Neuronal stem cell (in vitro differentiated cells): ENCODE data around the gene RALGAPA2.

ENCODE experiments used
- DNase-seq: peaks from one replicate; pipeline ENCODE4 v3.0.0-alpha.2; 2013; ENCODE audit warnings: low spot score
- H2AFZ ChIP-seq: one replicate; pipeline ENCODE4 v1.6.1; 2013; ENCODE audit warnings: mild to moderate bottlenecking, low read length, inconsistent platforms
- H2AK5ac ChIP-seq: 2 replicates; pipeline ENCODE4 v1.6.1; 2013; ENCODE audit warnings: low read depth, mild to moderate bottlenecking, inconsistent platforms, low read length, moderate library complexity, mixed read lengths
- H2BK120ac ChIP-seq: 2 replicates; pipeline ENCODE4 v1.6.1; 2013; ENCODE audit warnings: low read depth, mild to moderate bottlenecking, inconsistent platforms, low read length, moderate library complexity, mixed read lengths
- H2BK12ac ChIP-seq: one replicate; pipeline ENCODE4 v1.6.1; 2013; ENCODE audit warnings: low read length, inconsistent platforms
- H2BK15ac ChIP-seq: 2 replicates; pipeline ENCODE4 v1.6.1; 2013; ENCODE audit warnings: mild to moderate bottlenecking, low read length, inconsistent platforms, mixed read lengths
- H2BK5ac ChIP-seq: one replicate; pipeline ENCODE4 v1.6.1; 2013; ENCODE audit warnings: inconsistent platforms, mild to moderate bottlenecking, low read length, moderate library complexity
- H3K14ac ChIP-seq: one replicate; pipeline ENCODE4 v1.6.1; 2013; ENCODE audit warnings: low read length, inconsistent platforms
- H3K18ac ChIP-seq: 2 replicates; pipeline ENCODE4 v1.6.1; 2013; ENCODE audit warnings: low read length, inconsistent platforms
- H3K23ac ChIP-seq: 2 replicates; pipeline ENCODE4 v1.6.1; 2013; ENCODE audit warnings: low read depth, mild to moderate bottlenecking, mixed read lengths, low read length, inconsistent platforms; ENCODE audit not compliant: poor library complexity
- H3K27ac ChIP-seq: replicated peaks from 3 replicates; pipeline ENCODE4 v1.5.1; 2013; ENCODE audit warnings: low read length, inconsistent platforms
- H3K27me3 ChIP-seq, 3 experiments: 2 replicates each; pipeline ENCODE4 v1.6.1; 2013; ENCODE audit warnings: low read length in 3 of 3, mild to moderate bottlenecking in 2 of 3, inconsistent platforms in 1 of 3, low read depth in 1 of 3, mixed read lengths in 1 of 3, moderate library complexity in 1 of 3; ENCODE audit not compliant: control insufficient read depth in 3 of 3, insufficient read depth in 3 of 3
- H3K36me3 ChIP-seq, 2 donors: replicated peaks in 1 of 2; 2 replicates each; pipeline ENCODE4 v1.6.1; 2013; ENCODE audit warnings: low read length in 2 of 2; ENCODE audit not compliant: control insufficient read depth in 2 of 2, insufficient read depth in 2 of 2
- H3K4ac ChIP-seq: 2 replicates; pipeline ENCODE4 v1.6.1; 2013; ENCODE audit warnings: inconsistent platforms, mild to moderate bottlenecking, low read length, moderate library complexity
- H3K4me1 ChIP-seq, 2 donors: 1 replicate in 1 of 2; 2 replicates in 1 of 2; pipeline ENCODE4 v1.6.1; 2013; ENCODE audit warnings: low read length in 2 of 2, low read depth in 1 of 2; ENCODE audit not compliant: control insufficient read depth in 2 of 2, insufficient read depth in 1 of 2
- H3K4me2 ChIP-seq: one replicate; pipeline ENCODE4 v1.6.1; 2013; ENCODE audit warnings: mild to moderate bottlenecking, low read length, inconsistent platforms; ENCODE audit not compliant: insufficient read depth, poor library complexity, severe bottlenecking
- H3K4me3 ChIP-seq, 2 donors: 2 replicates each; pipeline ENCODE4 v1.5.1; 2013; ENCODE audit warnings: low read length in 2 of 2, mild to moderate bottlenecking in 2 of 2, inconsistent platforms in 1 of 2, moderate library complexity in 1 of 2
- H3K79me1 ChIP-seq: one replicate; pipeline ENCODE4 v1.6.1; 2013; ENCODE audit warnings: low read depth, mild to moderate bottlenecking, inconsistent platforms, low read length, moderate library complexity
- H3K9ac ChIP-seq: one replicate; pipeline ENCODE4 v1.6.1; 2013; ENCODE audit warnings: mild to moderate bottlenecking, low read depth, low read length, inconsistent platforms; ENCODE audit not compliant: poor library complexity
- H3K9me3 ChIP-seq, 2 donors: replicated peaks in 1 of 2; 2 replicates each; pipeline versions ENCODE3 to v1.6.1; 2013; ENCODE audit warnings: low read length in 2 of 2, mild to moderate bottlenecking in 2 of 2, inconsistent platforms in 1 of 2, low read depth in 1 of 2, mixed read lengths in 1 of 2, moderate library complexity in 1 of 2; ENCODE audit not compliant: control insufficient read depth in 2 of 2, insufficient read depth in 1 of 2
- H4K8ac ChIP-seq: one replicate; pipeline ENCODE4 v1.6.1; 2013; ENCODE audit warnings: low read depth, mild to moderate bottlenecking, inconsistent platforms, low read length, moderate library complexity
- H4K91ac ChIP-seq: one replicate; pipeline ENCODE4 v1.6.1; 2013; ENCODE audit warnings: low read length, low read depth, mild to moderate bottlenecking, inconsistent platforms; ENCODE audit not compliant: poor library complexity
- WGBS, 2 donors: extraction: QIAGEN DNeasy Blood & Tissue Kit; methylation state at CpG; one replicate each; pipeline ENCODE4 v1.1.7; 2013; ENCODE audit warnings: missing lambda C conversion rate in 2 of 2, mixed read lengths in 1 of 2; ENCODE audit not compliant: insufficient read length in 2 of 2, insufficient replicate concordance in 1 of 2; ENCODE audit errors: extremely low coverage in 2 of 2; 5-methylcytosine and 5-hydroxymethylcytosine counted together

RALGAPA2 gene

DNA sequence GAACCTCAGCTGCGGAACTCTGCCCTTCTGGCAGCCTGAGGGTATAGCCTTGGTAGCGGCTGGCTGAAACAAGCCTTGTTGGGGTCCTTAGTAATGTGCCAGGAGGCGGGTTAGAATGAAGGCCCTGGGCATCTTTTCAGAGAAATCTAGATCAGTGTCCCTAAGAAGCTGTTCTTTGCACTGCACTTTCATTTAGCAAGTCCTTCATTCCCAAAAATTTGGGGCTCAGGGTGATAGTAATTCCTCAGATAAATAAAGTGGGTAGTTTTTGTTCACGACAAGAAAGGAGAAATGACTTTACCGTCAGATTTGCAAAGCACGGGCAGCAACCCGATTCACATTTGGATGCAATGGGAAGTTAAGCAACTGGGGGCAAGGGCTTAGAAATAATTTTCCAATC is 341.4 kb downstream of the RALGAPA2 start:
- no peak overlapping the region for H2BK12ac ChIP-seq
- no peak overlapping the region for H3K23ac ChIP-seq
- H3K36me3 ChIP-seq = no peaks in the 10 kb centered on the region
- H3K4ac ChIP-seq = no peak overlapping the region
- no peak overlapping the region for H3K14ac ChIP-seq
- H3K27me3 ChIP-seq = peaks cover 28 to 86% (median 86%) of the 10 kb centered on the region in 3 experiments
- H3K9me3 ChIP-seq = peaks cover 0 to 7% of the 10 kb centered on the region in 2 donors
- H3K4me1 ChIP-seq = peaks cover 9 to 17% of the 10 kb centered on the region in 2 donors
- DNase-seq = no peak
- no peak overlapping the region for H3K18ac ChIP-seq
- H2BK5ac ChIP-seq = no peak overlapping the region
- H3K9ac ChIP-seq = no peak overlapping the region
- H2AK5ac ChIP-seq = no peak overlapping the region
- H4K8ac ChIP-seq = no peak overlapping the region
- H2BK120ac ChIP-seq = no peak overlapping the region
- H2BK15ac ChIP-seq = no peak overlapping the region
- no peak overlapping the region for H3K27ac ChIP-seq
- no peak overlapping the region for H3K4me3 ChIP-seq
- H4K91ac ChIP-seq = no peak overlapping the region
- H3K4me2 ChIP-seq = no peak overlapping the region
- no peaks in the 10 kb centered on the region for H3K79me1 ChIP-seq
- no CpG with 5 or more reads among the region's 7 CpGs for WGBS, 2 donors
- no peak overlapping the region for H2AFZ ChIP-seq

DNA sequence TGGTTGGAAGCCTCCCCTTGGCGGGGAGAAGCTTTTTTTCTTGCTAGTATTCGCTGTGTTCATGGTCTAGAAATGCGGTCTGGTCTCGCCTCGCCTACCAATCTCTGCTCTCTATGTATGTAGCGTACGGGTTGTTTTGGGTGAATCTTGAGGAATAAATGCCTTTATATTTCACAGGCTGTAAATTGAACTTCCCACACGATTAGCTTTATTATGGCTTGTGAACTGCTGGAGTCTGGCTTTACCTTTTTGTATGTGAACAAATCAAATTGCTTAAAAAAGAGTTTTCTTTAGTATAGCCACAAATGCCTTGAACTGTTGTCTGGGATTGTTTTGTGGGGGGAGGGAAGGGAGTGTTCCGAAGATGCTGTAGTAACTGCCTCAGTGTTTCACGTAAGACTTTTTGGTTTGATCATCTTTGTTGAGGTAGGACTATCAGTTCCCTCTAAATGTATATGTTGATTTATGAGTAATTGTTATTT is 342.3 kb downstream of the RALGAPA2 start:
- no peaks in the 10 kb centered on the region for H3K79me1 ChIP-seq
- H3K27ac ChIP-seq = no peak overlapping the region
- H4K8ac ChIP-seq = no peak overlapping the region
- no peak overlapping the region for H4K91ac ChIP-seq
- no peak overlapping the region for H3K4ac ChIP-seq
- H3K23ac ChIP-seq = no peak overlapping the region
- peaks cover 0 to 7% of the 10 kb centered on the region in 2 donors for H3K9me3 ChIP-seq
- no peak overlapping the region for H2BK5ac ChIP-seq
- no peak overlapping the region for H3K9ac ChIP-seq
- H2AFZ ChIP-seq = peak overlapping the region; percentile 91
- H3K4me3 ChIP-seq = peak overlapping the region in 1 of 2 donors; percentile 51
- H2BK120ac ChIP-seq = no peak overlapping the region
- no peak overlapping the region for H3K18ac ChIP-seq
- H3K4me2 ChIP-seq = no peak overlapping the region
- WGBS, 2 donors = no CpG with 5 or more reads among the region's 10 CpGs
- no peak for DNase-seq
- no peak overlapping the region for H2BK15ac ChIP-seq
- peaks cover 31 to 88% (median 86%) of the 10 kb centered on the region in 3 experiments for H3K27me3 ChIP-seq
- no peak overlapping the region for H2AK5ac ChIP-seq
- H2BK12ac ChIP-seq = no peak overlapping the region
- H3K14ac ChIP-seq = no peak overlapping the region
- H3K4me1 ChIP-seq = peaks cover 9 to 17% of the 10 kb centered on the region in 2 donors
- no peaks in the 10 kb centered on the region for H3K36me3 ChIP-seq

DNA sequence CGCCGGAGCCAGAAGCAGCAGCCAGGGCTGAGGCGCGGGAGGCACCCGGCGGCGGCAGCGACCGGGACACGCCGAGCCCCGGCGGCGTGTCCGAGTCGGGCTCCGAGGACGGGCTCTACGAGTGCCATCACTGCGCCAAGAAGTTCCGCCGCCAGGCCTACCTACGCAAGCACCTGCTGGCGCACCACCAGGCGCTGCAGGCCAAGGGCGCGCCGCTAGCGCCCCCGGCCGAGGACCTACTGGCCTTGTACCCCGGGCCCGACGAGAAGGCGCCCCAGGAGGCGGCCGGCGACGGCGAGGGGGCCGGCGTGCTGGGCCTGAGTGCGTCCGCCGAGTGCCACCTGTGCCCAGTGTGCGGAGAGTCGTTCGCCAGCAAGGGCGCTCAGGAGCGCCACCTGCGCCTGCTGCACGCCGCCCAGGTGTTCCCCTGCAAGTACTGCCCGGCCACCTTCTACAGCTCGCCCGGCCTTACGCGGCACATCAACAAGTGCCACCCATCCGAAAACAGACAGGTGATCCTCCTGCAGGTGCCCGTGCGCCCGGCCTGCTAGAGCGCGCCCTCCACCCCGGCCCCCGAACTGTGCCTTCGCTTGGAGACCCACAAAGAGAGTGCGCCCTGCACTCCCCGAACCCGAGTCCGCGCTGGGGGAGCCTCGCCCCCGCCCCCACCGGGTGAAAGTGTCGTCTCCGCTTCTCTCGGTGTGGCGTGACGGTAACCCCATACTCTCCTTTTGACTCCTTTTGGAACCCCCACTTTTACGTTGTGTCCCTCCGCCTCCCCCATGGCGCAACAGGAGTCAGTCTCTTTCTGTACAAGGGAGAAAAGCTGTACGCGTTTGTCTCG is 343.0 kb downstream of the RALGAPA2 start:
- Histone ChIP-seq H3K4ac (no peak overlapping the region), H2BK15ac (no peak overlapping the region), H3K79me1 (no peaks in the 10 kb centered on the region), H3K23ac (peak overlapping the region; percentile 80), H3K9ac (no peak overlapping the region), H4K91ac (no peak overlapping the region), H2BK120ac (peak overlapping the region; percentile 14), H3K36me3 (no peaks in the 10 kb centered on the region), H2BK12ac (peak overlapping the region; percentile 65), H2AFZ (peak overlapping the region; percentile 91), H3K18ac (peak overlapping the region; percentile 91), H3K4me1 (peaks cover 9 to 17% of the 10 kb centered on the region in 2 donors), H4K8ac (no peak overlapping the region), H3K4me2 (peak overlapping the region; percentile 96), H2BK5ac (no peak overlapping the region), H3K9me3 (peaks cover 0 to 7% of the 10 kb centered on the region in 2 donors), H3K27me3 (peaks cover 37 to 90% (median 86%) of the 10 kb centered on the region in 3 experiments), H3K14ac (no peak overlapping the region), H3K4me3 (peak overlapping the region; percentile 51 to 66), H3K27ac (no peak overlapping the region), H2AK5ac (no peak overlapping the region)
- no CpG with 5 or more reads among the region's 86 CpGs for WGBS, 2 donors
- no peak for DNase-seq
